LNCaP clone FGC (cell line): ENCODE data around the gene KCNG2.
"Not testable (repeated sequence)": the region's sequence is repeated elsewhere in the genome, so short reads cannot be mapped to it uniquely, and the experiment has no call there.

ENCODE experiments used
- DNase-seq: peaks from one replicate; pipeline ENCODE4 v3.0.0-alpha.2; 2011; ENCODE audit warnings: low read depth
- H3K4me3 ChIP-seq: 2 replicates; pipeline ENCODE4 v1.5.1; 2011; ENCODE audit warnings: mild to moderate bottlenecking, low read depth, low read length, control low read depth
- CTCF ChIP-seq: IDR thresholded peaks from 2 replicates; pipeline ENCODE4 v1.5.1; 2012; ENCODE audit warnings: mild to moderate bottlenecking; ENCODE audit not compliant: control insufficient read depth, insufficient read depth; ENCODE audit errors: extremely low read depth

Gene KCNG2, protein sequence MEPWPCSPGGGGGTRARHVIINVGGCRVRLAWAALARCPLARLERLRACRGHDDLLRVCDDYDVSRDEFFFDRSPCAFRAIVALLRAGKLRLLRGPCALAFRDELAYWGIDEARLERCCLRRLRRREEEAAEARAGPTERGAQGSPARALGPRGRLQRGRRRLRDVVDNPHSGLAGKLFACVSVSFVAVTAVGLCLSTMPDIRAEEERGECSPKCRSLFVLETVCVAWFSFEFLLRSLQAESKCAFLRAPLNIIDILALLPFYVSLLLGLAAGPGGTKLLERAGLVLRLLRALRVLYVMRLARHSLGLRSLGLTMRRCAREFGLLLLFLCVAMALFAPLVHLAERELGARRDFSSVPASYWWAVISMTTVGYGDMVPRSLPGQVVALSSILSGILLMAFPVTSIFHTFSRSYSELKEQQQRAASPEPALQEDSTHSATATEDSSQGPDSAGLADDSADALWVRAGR

GRCh38 chr18:79797518-79798345 is at the start of gene KCNG2:
Gene KCNG2, plus strand, starts transcription at chr18:79797938. Its CDS starts 65,730 bp downstream, at chr18:79863668.
- peak; percentile 54 for TF ChIP-seq CTCF
- DNase-seq: no peak
- H3K4me3 ChIP-seq: no peak within 1 kb of the TSS

GRCh38 chr18:79748321-79749180 is 49.2 kb upstream of the KCNG2 start:
- TF ChIP-seq CTCF: no peak
- no peak for DNase-seq
- no peak overlapping the region for H3K4me3 ChIP-seq

DNA sequence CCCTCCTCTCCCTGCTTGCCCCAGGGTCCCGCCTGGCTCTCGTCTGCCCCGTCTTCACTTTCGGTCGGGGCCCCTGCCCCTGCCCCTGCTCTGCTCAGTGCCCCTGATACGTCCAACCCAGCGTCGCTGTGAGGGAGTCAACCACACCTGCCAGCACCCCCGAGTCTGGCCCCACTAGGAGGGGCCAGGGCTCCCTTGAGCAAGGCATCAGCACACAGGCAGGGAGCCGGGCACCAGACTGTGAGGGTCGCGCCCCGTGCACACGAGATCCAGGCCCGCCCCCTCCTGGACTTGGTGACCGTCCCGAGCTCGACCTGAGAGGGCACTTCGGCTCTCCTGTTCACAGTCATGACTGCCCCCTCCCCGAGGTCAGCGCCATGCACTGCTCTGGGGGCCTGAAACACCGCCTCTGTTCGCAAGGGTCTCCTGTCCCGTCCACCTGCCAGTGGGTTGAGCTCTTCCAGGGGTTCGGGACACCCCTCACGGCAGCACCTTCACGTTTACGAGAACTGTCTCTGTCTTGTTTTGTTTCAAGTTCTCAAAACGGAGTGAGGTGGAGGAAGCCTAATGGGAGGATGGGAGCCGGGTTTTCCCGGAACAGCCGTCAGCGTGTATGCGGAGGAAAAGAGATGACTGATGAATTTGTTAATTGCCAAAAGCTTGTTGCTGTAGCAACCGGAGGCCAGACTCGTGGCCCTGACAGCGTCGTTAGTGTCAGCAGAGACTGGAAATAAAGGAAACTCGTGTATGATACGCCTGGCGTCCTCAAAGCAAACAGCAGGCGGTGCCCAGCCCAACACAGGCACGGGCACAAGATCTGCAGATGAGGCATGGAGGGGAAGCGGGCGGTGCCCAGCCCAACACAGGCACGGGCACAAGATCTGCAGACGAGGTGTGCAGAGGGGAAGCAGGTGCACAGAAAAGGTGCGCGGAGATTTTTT is 48.2 kb upstream of the KCNG2 start:
- TF ChIP-seq CTCF: no peak
- H3K4me3 ChIP-seq: no peak overlapping the region
- no peak for DNase-seq

- DNase-seq: peak; percentile 75
- no peak for TF ChIP-seq CTCF
- H3K4me3 ChIP-seq: no peak overlapping the region
Measured at GRCh38 chr18:79750980-79751571, 46.7 kb upstream of the KCNG2 start.

- H3K4me3 ChIP-seq, DNase-seq: not testable (repeated sequence)
Measured at GRCh38 chr18:79751918-79752578, 45.7 kb upstream of the KCNG2 start.

DNA sequence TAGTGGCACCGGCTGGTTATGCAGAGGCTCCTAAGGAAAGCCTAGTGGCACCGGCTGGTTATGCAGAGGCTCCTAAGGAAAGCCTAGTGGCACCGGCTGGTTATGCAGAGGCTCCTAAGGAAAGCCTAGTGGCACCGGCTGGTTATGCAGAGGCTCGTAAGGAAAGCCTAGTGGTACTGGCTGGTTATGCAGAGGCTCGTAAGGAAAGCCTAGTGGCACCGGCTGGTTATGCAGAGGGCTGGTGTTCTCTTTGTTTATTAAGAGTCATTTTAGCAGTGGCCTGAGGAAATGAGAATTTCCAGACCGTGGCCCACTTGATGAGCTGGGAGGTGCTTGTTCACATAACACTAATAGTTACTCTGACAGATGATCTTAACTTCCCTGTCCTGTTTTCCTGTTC is 44.8 kb upstream of the KCNG2 start:
- not testable (repeated sequence) for H3K4me3 ChIP-seq, DNase-seq
